Lung (tissue), 12 donors: ENCODE data around the gene COX18. TPM values are rescaled to one million over a fixed set of nuclear protein-coding genes. Genes with fewer than 3 reads are reported as not detected.

Experiments used
- ATAC-seq: fragments of 200-7000 bp; cut with Tn5 transposase; one replicate; pipeline ENCODE4 v1.9.1; 2020; ENCODE audit warnings: moderate number of reproducible peaks; ENCODE audit not compliant: insufficient read depth, low FRiP score
- DNase-seq, 3 donors: peaks; one replicate each; pipeline ENCODE4 v3.0.0-alpha.2; 2013 to 2017
- H3K27ac ChIP-seq, 2 donors: one replicate each; pipeline ENCODE4 v1.5.1; 2013; ENCODE audit warnings: mild to moderate bottlenecking in 2 of 2, moderate library complexity in 2 of 2, control low read depth in 1 of 2, inconsistent platforms in 1 of 2, low read depth in 1 of 2, low read length in 1 of 2
- H3K27me3 ChIP-seq, 3 donors: one replicate each; pipeline ENCODE4 v1.5.1; 2013; ENCODE audit warnings: low read length in 2 of 3; ENCODE audit not compliant: control insufficient read depth in 3 of 3, insufficient read depth in 3 of 3
- H3K36me3 ChIP-seq, 4 donors: one replicate each; pipeline ENCODE4 v1.5.1; 2013; ENCODE audit warnings: low read length in 4 of 4, mild to moderate bottlenecking in 1 of 4, moderate library complexity in 1 of 4; ENCODE audit not compliant: control insufficient read depth in 4 of 4, insufficient read depth in 4 of 4
- H3K4me1 ChIP-seq, 5 donors: one replicate each; pipeline ENCODE4 v1.5.1; 2013; ENCODE audit warnings: low read length in 5 of 5, mild to moderate bottlenecking in 2 of 5, moderate library complexity in 1 of 5; ENCODE audit not compliant: control insufficient read depth in 5 of 5, insufficient read depth in 5 of 5
- H3K4me3 ChIP-seq: one replicate; pipeline ENCODE4 v1.5.1; 2013; ENCODE audit warnings: mild to moderate bottlenecking, control low read depth, moderate library complexity
- H3K9ac ChIP-seq, 2 donors: one replicate each; pipeline ENCODE4 v1.5.1; 2013; ENCODE audit warnings: low read length in 2 of 2, control low read depth in 1 of 2; ENCODE audit not compliant: insufficient read depth in 1 of 2
- H3K9me3 ChIP-seq, 4 donors: one replicate each; pipeline ENCODE4 v1.5.1; 2013; ENCODE audit warnings: low read length in 3 of 4, mild to moderate bottlenecking in 1 of 4, moderate library complexity in 1 of 4; ENCODE audit not compliant: control insufficient read depth in 4 of 4, insufficient read depth in 3 of 4
- CTCF ChIP-seq: IDR thresholded peaks from 2 replicates; pipeline ENCODE4 v1.5.1; 2012; ENCODE audit warnings: mild to moderate bottlenecking; ENCODE audit errors: control extremely low read depth, extremely low read depth
- WGBS, 2 donors: extraction: QIAGEN DNeasy Blood & Tissue Kit; methylation state at CpG; one replicate each; pipeline ENCODE4 v1.1.7; 2013; 5-methylcytosine and 5-hydroxymethylcytosine counted together
- polyA plus RNA-seq, 2 donors: library from polyadenylated mRNA; stranded (reverse); fragments of 200-250 nt; gene quantifications; one replicate each; pipeline ENCODE4 v1.2.1, GENCODE V29; 2013
- total RNA-seq, 2 donors: library from RNA; depleted of rRNA in 1 of 2; stranded (reverse); fragments of >200 nt in 1 of 2; gene quantifications; one replicate each; pipeline ENCODE4 v1.2.1, GENCODE V29; 2014 to 2021
- donor health status: control.
- donor health status: control.
- donor health status: Bipolar disorder and iron deficiency.
- donor health status: healthy.
- donor health status: DM: yes; HTN: yes; CAD: no.

COX18 gene
- total and polyA plus RNA-seq, 4 donors, result 10.3 to 18.6 (median 13.6) TPM

GRCh38 chr4:73103799-73104503 is 34.4 kb upstream of the COX18 start:
- peaks cover 0 to 4% (median 0%) of the 10 kb centered on the region in 5 donors for H3K4me1 ChIP-seq
- H3K36me3 ChIP-seq, result peaks cover 22 to 39% (median 28%) of the 10 kb centered on the region in 4 donors
- no peak overlapping the region for H3K4me3 ChIP-seq
- no peak overlapping the region for H3K27ac ChIP-seq
- no peak overlapping the region for H3K9ac ChIP-seq
- TF ChIP-seq CTCF, result no peak
- H3K9me3 ChIP-seq, result no peaks in the 10 kb centered on the region
- DNase-seq (no peak), ATAC-seq (no peak)
- no peaks in the 10 kb centered on the region for H3K27me3 ChIP-seq
- WGBS, 2 donors, result 81 to 86% methylated on average over 8 of the region's 8 CpGs

GRCh38 chr4:73099143-73099542 is 29.6 kb upstream of the COX18 start:
- ATAC-seq, result no peak
- no peak for DNase-seq
- Histone ChIP-seq H3K4me1 (peaks cover 0 to 4% (median 0%) of the 10 kb centered on the region in 5 donors), H3K27me3 (no peaks in the 10 kb centered on the region), H3K9me3 (no peaks in the 10 kb centered on the region), H3K4me3 (no peak overlapping the region), H3K27ac (no peak overlapping the region), H3K36me3 (peaks cover 25 to 44% (median 27%) of the 10 kb centered on the region in 4 donors), H3K9ac (no peak overlapping the region)
- WGBS, 2 donors, result 86 to 94% methylated on average over 7 of the region's 7 CpGs
- TF ChIP-seq CTCF, result no peak

- 74 to 80% methylated on average over 7 of the region's 7 CpGs for WGBS, 2 donors
- Histone ChIP-seq H3K27ac (no peak overlapping the region), H3K4me3 (no peak overlapping the region), H3K9ac (no peak overlapping the region), H3K4me1 (peaks cover 0 to 4% (median 0%) of the 10 kb centered on the region in 5 donors), H3K36me3 (peaks cover 24 to 39% (median 26%) of the 10 kb centered on the region in 4 donors), H3K9me3 (no peaks in the 10 kb centered on the region), H3K27me3 (no peaks in the 10 kb centered on the region)
- ATAC-seq (no peak), DNase-seq (no peak)
- TF ChIP-seq CTCF, result no peak
Observed at GRCh38 chr4:73098713-73099112, 29.2 kb upstream of the COX18 start.
